Measurements from ENCODE around the gene KLHDC3. TPM values are rescaled to one million over a fixed set of nuclear protein-coding genes. Genes with fewer than 3 reads are reported as not detected.
A peak's percentile ranks its signal among the peaks of the same experiment; 100 is the strongest.

The KLHDC3 gene
- total and polyA plus RNA-seq, 9 of the 15 experiments (the other 6 are each of a cell fraction or from before 2014, with no cell fraction given): 4.5 to 171 (median 107) TPM

- TF ChIP-seq TCF7L2 (IDR thresholded peaks at IDR 0.05; ENCODE audit: low read depth, low read length) (0 out of 2 replicates have a peak, but pooled peaks have one; percentile 14), CEBPZ (IDR thresholded peaks at IDR 0.05; ENCODE audit: borderline replicate concordance, low read depth, low read length) (no peak), JUNB (CRISPR knock-in tag; conservative IDR thresholded peaks at IDR 0.05) (no peak), RBM17 (IDR thresholded peaks at IDR 0.05; ENCODE audit: borderline replicate concordance, low read depth, low read length) (no peak), CBFB (CRISPR knock-in tag; IDR thresholded peaks at IDR 0.05) (no peak), LARP7 (IDR thresholded peaks at IDR 0.05) (peak; percentile 74; the same call in 1 of the 2 replicates), THRAP3 (IDR thresholded peaks at IDR 0.05; ENCODE audit: borderline replicate concordance) (no peak), LEF1 (IDR thresholded peaks at IDR 0.05) (0 out of 2 replicates have a peak, but pooled peaks have one; percentile 25), ZMIZ1 (IDR thresholded peaks at IDR 0.05; ENCODE audit: low read depth in 2 of 2, low read length in 2 of 2) (peak in 1 of 2 experiments; percentile 7; a peak in 1 of 4 replicates), ZNF609 (CRISPR knock-in tag; IDR thresholded peaks at IDR 0.05; ENCODE audit: borderline replicate concordance) (no peak), HMG20B (CRISPR knock-in tag; IDR thresholded peaks at IDR 0.05) (no peak), POLR2B (IDR thresholded peaks at IDR 0.05; ENCODE audit: low read depth, partially characterized antibody) (peak; percentile 54), DPF2 (IDR thresholded peaks at IDR 0.05) (peak; percentile 49)
Measured at GRCh38 chr6:43013097-43013842, 779 bp upstream of the KLHDC3 start (continued).
